GM18508 (cell line): ENCODE measurements around the gene SLC2A6.

ENCODE experiments used
- ATAC-seq: cut with Tn5 transposase; IDR thresholded peaks from one replicate; pipeline ENCODE4 v1.9.1; 2021; ENCODE audit warnings: moderate number of reproducible peaks; ENCODE audit not compliant: insufficient read depth, unreplicated experiment

Gene SLC2A6

GRCh38 chr9:133443982-133444381 is 34.9 kb downstream of the SLC2A6 start:
- no peak for ATAC-seq

GRCh38 chr9:133443248-133443647 is 35.7 kb downstream of the SLC2A6 start:
- no peak for ATAC-seq

- no peak for ATAC-seq
Measured at GRCh38 chr9:133441571-133441970, 37.3 kb downstream of the SLC2A6 start.

GRCh38 chr9:133440874-133441273 is 38.0 kb downstream of the SLC2A6 start:
- ATAC-seq, result no peak

GRCh38 chr9:133439337-133439736 is 39.6 kb downstream of the SLC2A6 start:
- no peak for ATAC-seq

- ATAC-seq, result no peak
Measured at GRCh38 chr9:133437753-133438531, 41.0 kb downstream of the SLC2A6 start.

GRCh38 chr9:133436681-133437080 is 42.2 kb downstream of the SLC2A6 start:
- ATAC-seq, result no peak

- no peak for ATAC-seq
Measured at GRCh38 chr9:133433351-133433843, 45.5 kb downstream of the SLC2A6 start.

- ATAC-seq, result no peak
Measured at GRCh38 chr9:133430244-133430643, 48.7 kb downstream of the SLC2A6 start.

- no peak for ATAC-seq
Measured at GRCh38 chr9:133429641-133430161, 49.2 kb downstream of the SLC2A6 start.

GRCh38 chr9:133429214-133429613 is 49.7 kb downstream of the SLC2A6 start:
- no peak for ATAC-seq

GRCh38 chr9:133428617-133429101 is 50.2 kb downstream of the SLC2A6 start:
- ATAC-seq, result no peak

- ATAC-seq, result no peak
Measured at GRCh38 chr9:133427658-133428348, 51.1 kb downstream of the SLC2A6 start.

- ATAC-seq, result no peak
Measured at GRCh38 chr9:133426011-133426410, 52.9 kb downstream of the SLC2A6 start.

- ATAC-seq, result no peak
Measured at GRCh38 chr9:133425049-133425632, 53.8 kb downstream of the SLC2A6 start.

GRCh38 chr9:133424187-133424586 is 54.7 kb downstream of the SLC2A6 start:
- ATAC-seq, result no peak

GRCh38 chr9:133423216-133423615 is 55.7 kb downstream of the SLC2A6 start:
- ATAC-seq, result no peak

- ATAC-seq, result no peak
Measured at GRCh38 chr9:133421615-133422542, 57.0 kb downstream of the SLC2A6 start, which contains the start of gene ADAMTS13. ADAMTS13 (plus strand) TSS chr9:133422367; CDS start chr9:133422444, 77 bp downstream.
